CD4-positive, alpha-beta T cell treated with Interleukin-6 at 100 ng/mL for 8 hours (primary cell): ENCODE measurements around the gene SEPHS2.
"Not testable (repeated sequence)": the region's sequence is repeated elsewhere in the genome, so short reads cannot be mapped to it uniquely, and the experiment has no call there.

ENCODE experiments used
- DNase-seq: peaks from one replicate; pipeline ENCODE4 v3.0.0-alpha.2; 2020; ENCODE audit warnings: mixed read lengths, low spot score

SEPHS2 gene, protein sequence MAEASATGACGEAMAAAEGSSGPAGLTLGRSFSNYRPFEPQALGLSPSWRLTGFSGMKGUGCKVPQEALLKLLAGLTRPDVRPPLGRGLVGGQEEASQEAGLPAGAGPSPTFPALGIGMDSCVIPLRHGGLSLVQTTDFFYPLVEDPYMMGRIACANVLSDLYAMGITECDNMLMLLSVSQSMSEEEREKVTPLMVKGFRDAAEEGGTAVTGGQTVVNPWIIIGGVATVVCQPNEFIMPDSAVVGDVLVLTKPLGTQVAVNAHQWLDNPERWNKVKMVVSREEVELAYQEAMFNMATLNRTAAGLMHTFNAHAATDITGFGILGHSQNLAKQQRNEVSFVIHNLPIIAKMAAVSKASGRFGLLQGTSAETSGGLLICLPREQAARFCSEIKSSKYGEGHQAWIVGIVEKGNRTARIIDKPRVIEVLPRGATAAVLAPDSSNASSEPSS

DNA sequence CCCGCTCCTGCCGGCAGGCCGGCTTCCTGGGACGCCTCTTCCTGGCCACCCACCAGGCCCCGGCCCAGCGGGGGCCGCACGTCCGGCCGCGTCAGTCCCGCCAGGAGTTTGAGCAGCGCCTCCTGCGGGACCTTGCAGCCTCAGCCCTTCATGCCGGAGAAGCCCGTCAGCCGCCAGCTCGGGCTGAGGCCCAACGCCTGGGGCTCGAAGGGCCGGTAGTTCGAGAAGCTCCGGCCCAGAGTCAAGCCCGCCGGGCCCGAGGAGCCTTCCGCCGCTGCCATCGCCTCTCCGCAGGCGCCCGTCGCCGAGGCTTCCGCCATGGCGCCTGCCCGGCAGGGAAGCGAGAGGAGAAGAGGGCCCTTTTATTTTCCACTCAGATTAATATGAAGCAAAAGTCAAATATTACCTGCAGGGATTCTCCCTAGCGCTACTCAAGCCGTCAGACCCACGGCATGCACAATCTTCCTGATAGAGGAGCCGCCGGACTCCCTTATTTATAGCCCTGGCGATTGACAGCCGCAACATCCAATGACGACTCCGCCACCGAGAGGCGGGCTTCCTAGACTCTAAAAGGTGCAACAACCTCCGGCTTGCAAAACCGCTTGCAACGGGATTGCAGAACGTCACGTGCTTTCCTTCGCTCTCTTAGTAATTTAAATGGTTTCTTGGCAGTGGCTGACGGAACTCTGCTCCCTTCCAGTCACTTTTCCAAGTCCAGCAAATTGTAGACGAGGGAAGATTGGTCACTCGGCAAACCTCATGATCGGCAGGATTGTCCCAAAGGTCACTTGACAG, at the start of gene SEPHS2:
Gene SEPHS2 (minus strand): TSS at position 467 of the 795 bp plus-strand sequence. CDS start 147 bp downstream, at position 320.
- peak; percentile 96 for DNase-seq

DNA sequence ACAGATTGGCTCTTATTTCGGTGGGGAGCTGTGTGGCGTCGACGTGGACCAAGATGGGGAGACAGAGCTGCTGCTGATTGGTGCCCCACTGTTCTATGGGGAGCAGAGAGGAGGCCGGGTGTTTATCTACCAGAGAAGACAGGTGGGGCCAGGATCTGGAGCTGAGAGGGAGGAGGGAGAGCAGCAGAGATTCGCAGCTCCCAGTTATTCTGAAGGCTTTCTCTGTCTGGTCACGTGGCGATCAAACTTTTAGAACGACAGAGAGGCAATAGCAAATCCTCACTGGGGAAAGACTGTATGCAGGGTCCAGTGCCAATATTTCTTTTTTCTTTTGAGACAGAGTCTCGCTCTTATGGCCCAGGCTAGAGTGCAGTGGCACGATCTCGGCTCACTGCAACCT, 49.0 kb upstream of the SEPHS2 start:
- DNase-seq, result no peak

DNA sequence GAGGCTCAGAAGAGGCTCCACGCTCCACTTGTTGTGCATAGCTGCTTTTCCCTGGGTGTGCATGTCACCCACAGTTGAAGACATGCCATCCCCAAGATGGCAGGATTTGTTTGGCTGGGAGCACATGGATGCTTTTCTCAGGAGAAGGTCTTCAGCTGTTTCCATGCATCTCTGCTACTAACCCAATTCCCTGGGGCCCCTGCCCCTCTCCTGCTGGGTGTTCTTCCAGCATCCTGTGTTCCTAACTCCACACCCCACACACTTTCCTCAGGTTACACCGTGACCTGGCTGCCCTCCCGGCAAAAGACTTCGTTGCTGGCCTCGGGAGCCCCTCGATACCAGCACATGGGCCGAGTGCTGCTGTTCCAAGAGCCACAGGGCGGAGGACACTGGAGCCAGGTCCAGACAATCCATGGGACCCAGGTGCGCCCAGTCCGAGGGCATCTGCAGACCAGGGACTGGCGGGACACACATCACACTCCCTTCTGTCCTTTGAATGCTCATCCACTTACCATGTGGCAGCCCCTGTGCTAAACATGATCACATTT, 48.3 kb upstream of the SEPHS2 start:
- no peak for DNase-seq

DNA sequence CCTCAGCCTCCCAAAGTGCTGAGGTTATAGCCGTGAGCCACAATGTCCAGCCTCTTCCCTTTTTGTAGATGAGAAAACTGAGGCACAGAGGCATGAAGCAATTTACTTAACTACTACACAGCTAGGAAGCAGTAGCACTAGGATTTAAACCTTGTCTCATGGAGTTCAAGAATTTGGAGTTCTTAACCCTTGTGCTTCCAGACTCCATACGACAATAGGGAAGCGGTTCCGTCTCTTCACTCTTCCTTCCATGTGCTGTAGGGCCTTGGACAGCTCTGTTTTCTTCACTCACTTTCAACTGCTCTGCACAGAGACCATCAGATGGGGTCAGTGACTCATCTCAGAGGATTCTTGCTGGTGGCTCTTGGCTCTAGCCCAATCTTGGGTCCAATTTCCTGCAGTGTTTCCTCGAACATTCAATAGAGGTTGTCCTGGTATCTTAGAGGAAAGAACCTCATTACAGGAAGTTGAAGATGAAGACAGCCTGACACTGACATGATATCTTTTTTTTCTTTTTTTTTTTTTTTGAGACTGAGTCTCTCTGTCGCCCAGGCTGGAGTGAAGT, 46.2 kb upstream of the SEPHS2 start:
- DNase-seq, result peak; percentile 40

DNA sequence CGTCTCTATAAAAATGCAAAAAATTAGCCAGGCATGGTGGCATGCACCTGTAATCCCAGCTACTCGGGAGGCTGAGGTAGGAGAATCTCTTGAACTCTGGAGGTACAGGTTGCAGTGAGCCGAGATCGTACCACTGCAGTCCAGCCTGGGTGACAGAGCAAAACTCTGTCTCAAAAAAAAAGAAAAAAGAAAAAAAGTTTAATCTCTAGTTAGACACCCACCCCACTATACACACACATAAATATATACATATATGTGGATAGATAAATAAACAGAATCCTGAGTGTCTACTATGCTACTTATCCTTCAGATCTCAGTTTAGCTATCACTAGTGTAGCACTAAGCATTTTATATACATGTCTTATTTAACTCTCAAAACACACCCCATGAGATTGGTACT, 45.6 kb upstream of the SEPHS2 start:
- no peak for DNase-seq

DNA sequence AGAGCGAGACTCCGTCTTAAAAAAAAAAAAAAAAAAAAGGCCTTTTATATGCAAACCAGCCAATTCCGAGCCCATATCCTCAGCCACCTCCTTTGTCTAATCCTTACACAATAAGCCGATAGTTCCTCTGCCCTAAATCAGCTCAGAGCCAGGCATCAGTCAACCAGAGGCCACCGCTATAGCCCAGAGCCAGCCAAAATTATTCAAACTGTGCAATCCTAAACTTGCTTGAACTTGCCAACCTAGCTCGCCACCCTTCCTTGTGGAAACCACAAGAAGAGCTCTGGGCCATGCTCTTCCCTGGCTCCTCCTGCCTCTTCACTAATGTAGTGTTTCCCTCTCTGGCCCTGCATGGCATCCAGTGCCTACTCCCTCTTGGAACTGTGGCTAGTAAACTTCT, 44.5 kb upstream of the SEPHS2 start:
- DNase-seq, result no peak

DNA sequence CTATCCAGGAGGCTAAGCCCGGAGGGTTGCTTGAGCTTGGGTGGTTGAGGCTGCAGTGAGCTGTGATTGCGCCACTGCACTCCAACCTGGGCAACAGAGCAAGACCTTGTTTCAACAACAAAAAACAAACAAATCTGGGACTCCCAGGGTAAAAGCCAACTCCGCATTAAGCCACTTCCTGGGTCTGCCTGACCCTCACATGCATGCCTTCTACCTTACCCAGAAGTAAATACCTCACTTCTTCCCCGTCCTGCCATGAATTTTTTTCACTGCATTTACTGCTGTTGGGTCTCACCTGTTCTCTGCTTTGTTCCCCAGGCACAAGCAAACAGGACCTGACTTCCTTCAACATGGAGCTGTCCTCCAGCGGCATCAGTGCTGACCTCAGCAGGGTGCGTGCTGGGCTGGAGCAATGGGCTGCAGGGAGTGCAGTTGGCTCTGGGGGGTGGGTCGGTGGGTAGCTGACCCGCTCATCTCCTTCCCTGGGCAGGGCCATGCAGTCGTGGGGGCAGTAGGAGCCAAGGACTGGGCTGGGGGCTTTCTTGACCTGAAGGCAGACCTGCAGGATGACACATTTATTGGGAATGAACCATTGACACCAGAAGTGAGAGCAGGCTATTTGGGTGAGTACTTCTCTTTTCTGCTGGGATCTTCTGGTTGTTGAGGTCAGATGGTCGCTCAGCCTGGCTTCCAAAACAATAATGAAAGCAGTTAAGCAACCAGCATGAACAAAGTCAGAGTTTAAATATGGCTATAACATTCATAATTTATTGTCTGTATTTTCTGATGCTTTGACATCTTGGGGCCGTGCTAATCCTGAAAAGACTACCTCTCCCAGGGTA, 43.3 kb upstream of the SEPHS2 start:
- DNase-seq, result no peak

DNA sequence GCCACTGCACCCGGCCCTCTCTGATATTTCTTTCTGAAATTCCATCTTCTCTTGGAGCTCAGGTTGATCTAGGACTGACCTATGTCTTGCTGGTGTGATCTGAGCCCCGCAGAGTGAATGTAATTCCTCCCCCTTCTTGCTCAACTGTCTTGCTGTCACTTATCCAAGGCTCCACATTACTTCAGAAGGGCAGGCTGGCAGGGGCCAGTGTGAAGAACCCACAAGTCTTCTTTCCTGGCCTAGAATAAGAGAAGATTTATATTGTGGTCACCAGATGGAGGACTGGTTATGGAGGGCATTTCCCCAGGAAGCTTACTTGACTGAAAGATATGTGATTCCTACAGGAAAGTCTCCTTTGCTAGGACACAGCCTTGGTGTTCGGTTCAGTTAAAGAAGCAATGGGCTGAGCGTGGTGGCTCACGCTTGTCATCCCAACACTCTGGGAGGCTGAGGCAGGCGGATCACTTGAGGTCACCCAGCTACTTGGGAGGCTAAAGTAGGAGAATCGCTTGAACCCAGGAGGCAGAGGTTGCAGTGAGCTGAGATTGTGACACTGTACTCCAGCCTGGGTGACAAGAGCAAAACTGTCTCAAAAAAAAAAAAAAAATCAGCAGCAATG, 40.3 kb upstream of the SEPHS2 start:
- DNase-seq, result no peak

DNA sequence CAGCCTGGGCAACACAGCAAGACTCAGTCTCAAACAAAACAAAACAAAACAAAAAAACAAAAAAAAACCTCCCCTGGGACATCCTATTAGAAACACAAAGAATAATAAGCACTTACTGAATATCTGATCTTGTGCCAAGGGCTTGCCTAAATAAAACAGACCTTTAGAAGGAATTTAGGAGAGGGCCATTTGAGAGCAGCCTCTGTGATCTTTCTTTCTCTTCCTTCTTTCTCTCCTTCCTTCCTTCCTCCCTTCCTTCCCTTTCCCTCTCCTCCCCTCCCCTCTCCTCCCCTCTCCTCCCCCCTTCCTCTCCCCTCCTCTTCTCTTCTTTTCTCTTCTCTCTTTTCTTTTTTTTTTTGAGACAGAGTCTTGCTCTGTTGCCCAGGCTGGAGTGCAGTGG, 39.2 kb upstream of the SEPHS2 start:
- no peak for DNase-seq

DNA sequence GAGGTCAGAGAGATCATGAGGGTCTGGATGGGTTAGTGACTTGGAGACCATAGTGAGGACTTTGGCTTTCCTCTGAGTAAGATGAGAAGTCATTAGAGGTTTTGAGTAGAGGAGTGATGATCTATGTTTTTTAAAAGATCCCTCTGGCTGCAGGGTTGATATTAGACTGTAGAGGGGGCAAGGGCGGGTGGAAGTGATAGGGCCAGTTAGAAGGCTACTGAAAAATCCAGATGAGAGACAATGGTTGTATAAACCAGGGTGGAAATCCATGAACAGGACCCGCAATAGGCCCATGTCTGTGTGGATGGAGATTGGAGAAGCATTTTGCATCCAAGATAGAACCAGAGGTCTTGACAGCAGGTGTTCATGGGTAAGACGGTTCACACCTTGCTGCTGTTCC, 36.7 kb upstream of the SEPHS2 start:
- no peak for DNase-seq

DNA sequence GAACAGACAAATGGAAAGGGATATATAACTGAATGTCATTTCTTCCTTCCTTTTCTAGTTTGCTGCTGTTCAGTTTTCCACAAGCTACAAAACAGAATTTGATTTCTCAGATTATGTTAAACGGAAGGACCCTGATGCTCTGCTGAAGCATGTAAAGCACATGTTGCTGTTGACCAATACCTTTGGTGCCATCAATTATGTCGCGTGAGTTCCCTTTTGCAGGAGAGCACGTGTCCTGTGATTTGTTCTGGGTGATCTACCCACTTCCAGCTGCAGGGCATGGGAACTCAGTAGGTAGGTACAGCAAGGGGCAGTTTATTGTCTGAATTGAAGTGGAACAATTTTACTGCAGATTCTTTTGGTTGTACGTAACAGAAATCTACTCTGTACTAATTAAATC, 35.7 kb upstream of the SEPHS2 start:
- DNase-seq, result no peak

DNA sequence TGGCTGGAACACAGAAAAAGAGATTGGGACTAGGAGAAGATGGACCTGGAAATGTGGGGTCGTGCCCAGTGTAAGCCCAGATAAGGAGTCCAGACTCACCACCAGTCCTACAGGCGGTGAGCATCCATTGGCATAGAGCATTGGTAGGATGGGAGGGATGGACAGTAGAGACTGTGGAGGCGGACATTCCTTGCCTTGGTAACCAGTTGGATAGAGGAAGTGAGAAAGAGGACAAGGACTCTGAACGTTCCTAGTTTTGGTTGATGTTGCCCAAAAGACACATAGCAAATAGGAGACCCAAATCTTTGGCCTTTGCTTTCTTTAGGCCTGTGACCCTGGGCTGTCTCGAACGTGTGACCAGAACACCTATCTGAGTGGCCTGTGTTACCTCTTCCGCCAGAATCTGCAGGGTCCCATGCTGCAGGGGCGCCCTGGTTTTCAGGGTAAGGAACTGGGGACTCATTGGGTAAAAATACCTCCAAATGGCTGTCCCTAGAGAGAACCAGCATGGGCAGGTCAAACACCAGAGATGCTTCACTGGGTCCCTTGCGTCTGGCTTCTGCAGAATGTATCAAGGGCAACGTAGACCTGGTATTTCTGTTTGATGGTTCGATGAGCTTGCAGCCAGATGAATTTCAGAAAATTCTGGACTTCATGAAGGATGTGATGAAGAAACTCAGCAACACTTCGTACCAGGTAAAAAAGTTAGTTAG, 33.2 kb upstream of the SEPHS2 start:
- DNase-seq, result no peak

DNA sequence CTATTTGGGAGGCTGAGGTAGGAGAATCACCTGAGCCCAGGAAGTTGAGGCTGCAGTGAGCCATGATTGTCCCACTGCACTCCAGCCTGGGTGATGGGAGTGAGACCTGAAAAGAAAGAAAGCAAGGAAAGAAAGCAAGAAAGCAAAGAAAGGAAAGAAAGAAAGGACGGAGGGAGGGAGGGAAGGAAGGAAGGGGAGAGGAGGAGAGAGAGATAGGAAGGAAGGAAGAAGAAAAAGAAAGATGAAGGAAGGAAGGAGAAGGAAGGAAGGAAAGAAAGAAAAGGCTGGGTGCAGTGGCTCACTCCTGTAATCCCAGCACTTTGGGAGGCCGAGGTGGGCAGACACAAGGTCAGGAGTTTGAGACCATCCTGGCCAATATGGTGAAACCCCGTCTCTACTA, 32.1 kb upstream of the SEPHS2 start:
- not testable (repeated sequence) for DNase-seq

DNA sequence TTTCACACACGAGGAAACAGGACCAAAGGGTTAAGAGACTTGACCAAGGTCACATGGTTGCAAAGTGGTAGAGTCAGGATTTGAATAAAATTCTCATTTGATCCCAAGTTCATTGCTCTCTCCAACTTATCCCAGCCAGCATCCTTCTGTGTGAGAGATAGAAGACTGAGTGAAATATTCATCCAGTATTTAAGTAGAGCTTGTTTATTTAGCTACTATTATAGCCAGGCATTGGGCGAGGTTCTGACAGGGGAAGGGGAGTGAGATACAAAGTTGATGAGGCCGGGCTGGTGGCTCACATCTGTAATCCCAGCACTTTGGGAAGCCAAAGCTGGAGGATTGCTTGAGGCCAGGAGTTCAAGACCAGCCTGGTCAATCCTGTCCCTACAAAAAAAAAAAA, 31.3 kb upstream of the SEPHS2 start:
- DNase-seq, result no peak

DNA sequence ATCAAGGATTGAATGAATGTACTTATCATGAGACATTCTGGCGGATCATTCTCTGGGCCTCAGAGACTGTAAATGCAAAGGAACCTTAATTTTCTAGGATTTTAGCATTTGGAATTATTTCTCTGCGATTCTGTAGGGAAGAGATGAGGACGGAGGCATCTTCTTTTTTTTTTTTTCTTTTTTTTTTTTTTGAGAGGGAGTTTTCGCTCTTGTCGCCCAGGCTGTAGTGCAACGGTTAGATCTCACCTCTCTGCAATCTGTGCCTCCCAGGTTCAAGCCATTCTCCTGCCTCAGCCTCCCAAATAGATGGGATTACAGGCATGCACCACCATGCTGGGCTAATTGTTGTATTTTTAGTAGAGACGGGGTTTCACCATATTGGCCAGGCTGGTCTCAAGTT, 29.0 kb upstream of the SEPHS2 start:
- DNase-seq, result no peak

DNA sequence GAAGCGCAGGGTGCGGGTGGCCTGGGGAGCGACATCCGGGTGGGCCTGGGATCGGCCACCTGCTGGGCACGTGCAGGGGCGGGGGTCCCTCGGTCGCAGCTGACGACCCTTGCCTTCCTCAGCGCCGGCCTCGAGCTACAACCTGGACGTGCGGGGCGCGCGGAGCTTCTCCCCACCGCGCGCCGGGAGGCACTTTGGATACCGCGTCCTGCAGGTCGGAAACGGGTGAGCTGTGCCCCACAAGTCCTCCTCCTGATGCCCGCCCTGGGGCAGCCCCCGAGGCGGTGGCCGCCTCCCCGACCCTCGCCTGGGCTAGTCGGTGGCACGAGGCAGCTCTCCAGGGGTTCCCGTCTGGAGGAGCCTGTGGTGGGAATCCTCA, 28.4 kb upstream of the SEPHS2 start:
- DNase-seq, result no peak

DNA sequence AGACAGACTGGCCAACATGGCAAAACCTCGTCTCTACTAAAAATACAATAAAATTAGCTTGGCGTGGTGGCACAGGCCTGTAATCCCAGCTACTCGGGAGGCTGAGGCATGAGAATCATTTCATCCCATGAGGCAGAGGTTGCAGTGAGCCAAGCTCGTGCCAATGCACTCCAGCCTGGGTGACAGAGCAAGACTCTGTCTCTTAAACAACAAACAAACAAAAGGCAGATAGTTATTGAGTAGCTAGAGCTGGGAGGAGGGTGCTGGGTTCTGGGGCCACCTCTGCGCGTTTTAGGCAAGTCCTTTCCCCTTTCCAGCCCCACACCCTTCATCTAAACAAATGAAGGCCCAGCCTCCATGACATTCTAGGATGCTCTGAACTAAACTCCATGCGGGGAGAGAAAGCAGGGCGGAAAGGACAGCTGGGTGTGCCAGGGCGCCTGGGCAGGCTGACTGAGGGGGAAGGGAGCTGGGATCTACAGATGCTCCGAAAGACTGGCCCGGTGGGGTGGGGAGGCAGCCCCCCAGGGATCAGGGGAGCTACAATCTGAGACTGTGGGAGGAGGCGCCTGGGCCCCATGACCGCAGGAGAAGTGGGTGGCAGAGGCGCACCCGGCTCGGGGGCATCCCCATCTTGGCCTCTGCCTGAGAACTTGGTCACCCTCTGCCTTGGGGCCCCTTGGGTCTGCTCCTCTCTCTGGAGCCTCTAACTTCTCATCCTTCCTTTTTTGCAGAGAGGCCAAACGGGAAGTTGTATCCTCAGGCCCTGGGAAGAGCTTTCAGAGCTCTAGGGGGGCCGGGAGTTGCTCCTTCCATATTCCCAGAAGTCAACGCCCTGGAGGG, 27.8 kb upstream of the SEPHS2 start:
- DNase-seq, result peak; percentile 32

DNA sequence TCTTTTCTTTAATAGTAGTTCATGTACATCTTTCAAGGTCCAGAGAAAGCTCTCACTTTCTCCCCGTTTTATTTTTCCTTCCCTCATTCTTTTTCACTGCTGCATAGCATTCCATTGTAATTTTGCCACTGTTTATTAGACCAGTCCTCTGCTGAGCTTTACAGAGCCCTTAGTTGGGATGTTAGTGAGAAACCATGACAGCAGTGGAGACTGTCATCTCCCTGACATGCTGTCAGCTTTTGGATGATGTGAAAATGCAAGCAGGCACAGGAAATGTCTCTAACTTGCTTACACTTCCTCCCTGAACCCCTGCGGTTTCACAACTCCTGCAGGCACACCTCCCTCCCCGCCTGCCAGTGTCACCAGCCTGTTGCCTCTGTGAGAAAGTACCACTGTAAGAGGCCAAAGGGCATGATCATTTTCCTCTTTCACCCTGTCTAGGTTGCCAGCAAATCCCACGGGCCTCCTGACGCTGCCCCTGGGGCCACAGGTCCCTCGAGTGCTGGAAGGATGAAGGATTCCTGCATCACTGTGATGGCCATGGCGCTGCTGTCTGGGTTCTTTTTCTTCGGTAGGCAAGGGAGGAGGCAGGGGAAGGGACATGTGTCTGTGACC, 26.8 kb upstream of the SEPHS2 start, which contains the start of gene ITGAL:
Gene ITGAL (plus strand): TSS at position 415 of the 615 bp plus-strand sequence. CDS start 96 bp downstream, at position 511.
- peak; percentile 91 for DNase-seq

DNA sequence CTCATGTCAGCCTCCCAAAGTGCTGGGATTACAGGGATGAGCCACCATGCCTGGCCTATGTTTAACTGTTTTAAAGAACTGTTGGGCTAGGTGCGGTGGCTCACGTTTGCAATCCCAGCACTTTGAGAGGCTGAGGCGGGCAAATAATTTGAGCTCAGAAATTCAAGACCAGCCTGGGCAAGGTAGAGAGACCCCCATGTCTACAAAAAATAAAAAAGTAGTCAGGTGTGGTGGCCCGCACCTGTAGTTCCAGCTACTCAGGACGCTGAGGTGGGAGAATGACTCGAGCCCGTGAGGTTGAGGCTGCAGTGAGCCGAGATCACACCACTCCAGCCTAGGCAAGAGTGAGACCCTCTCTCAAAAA, 24.9 kb upstream of the SEPHS2 start:
- no peak for DNase-seq
